HG03565 (cell line): ENCODE data around the gene PARD3.
"Not testable (repeated sequence)": the region's sequence is repeated elsewhere in the genome, so short reads cannot be mapped to it uniquely, and the experiment has no call there.

Source experiments
- ATAC-seq: cut with Tn5 transposase; IDR thresholded peaks from one replicate; pipeline ENCODE4 v1.9.1; 2021; ENCODE audit warnings: mild to moderate bottlenecking, moderate library complexity; ENCODE audit not compliant: unreplicated experiment

The PARD3 gene

GRCh38 chr10:34360984-34361383 lies 454.1 kb downstream of the PARD3 start:
- no peak for ATAC-seq

- ATAC-seq: no peak
Measured at GRCh38 chr10:34359435-34359813, 455.7 kb downstream of the PARD3 start.

GRCh38 chr10:34358729-34359434 lies 456.2 kb downstream of the PARD3 start:
- ATAC-seq: no peak

- no peak for ATAC-seq
Measured at GRCh38 chr10:34356463-34356862, 458.6 kb downstream of the PARD3 start.

GRCh38 chr10:34353530-34353929 lies 461.6 kb downstream of the PARD3 start:
- not testable (repeated sequence) for ATAC-seq

- not testable (repeated sequence) for ATAC-seq
Measured at GRCh38 chr10:34352599-34353204, 462.4 kb downstream of the PARD3 start.

GRCh38 chr10:34351161-34351560 lies 463.9 kb downstream of the PARD3 start:
- ATAC-seq: no peak

GRCh38 chr10:34348917-34349485 lies 466.1 kb downstream of the PARD3 start:
- no peak for ATAC-seq

- ATAC-seq: no peak
Measured at GRCh38 chr10:34348021-34348420, 467.1 kb downstream of the PARD3 start.

GRCh38 chr10:34347131-34347530 lies 468.0 kb downstream of the PARD3 start:
- no peak for ATAC-seq

GRCh38 chr10:34346516-34347100 lies 468.5 kb downstream of the PARD3 start:
- no peak for ATAC-seq

GRCh38 chr10:34345383-34345782 lies 469.7 kb downstream of the PARD3 start:
- ATAC-seq: no peak

- no peak for ATAC-seq
Measured at GRCh38 chr10:34343764-34344163, 471.3 kb downstream of the PARD3 start.

GRCh38 chr10:34341473-34341872 lies 473.6 kb downstream of the PARD3 start:
- ATAC-seq: no peak

GRCh38 chr10:34340934-34341333 lies 474.2 kb downstream of the PARD3 start:
- no peak for ATAC-seq

GRCh38 chr10:34339816-34340553 lies 475.1 kb downstream of the PARD3 start:
- ATAC-seq: no peak

- no peak for ATAC-seq
Measured at GRCh38 chr10:34337917-34338316, 477.2 kb downstream of the PARD3 start.

GRCh38 chr10:34335960-34336690 lies 479.0 kb downstream of the PARD3 start:
- ATAC-seq: no peak

- ATAC-seq: no peak
Measured at GRCh38 chr10:34334908-34335307, 480.2 kb downstream of the PARD3 start.

GRCh38 chr10:34333513-34333912 lies 481.6 kb downstream of the PARD3 start:
- ATAC-seq: no peak

- ATAC-seq: no peak
Measured at GRCh38 chr10:34327184-34327583, 487.9 kb downstream of the PARD3 start.
